ENCODE measurements around the gene VPS37C. TPM values are rescaled to one million over a fixed set of nuclear protein-coding genes. Genes with fewer than 3 reads are reported as not detected.

VPS37C gene
- total and polyA plus RNA-seq, 9 of the 15 experiments (the other 6 are each of a cell fraction or from before 2014, with no cell fraction given): 0.62 to 29.8 (median 11.5) TPM

- TF ChIP-seq MGA (IDR thresholded peaks at IDR 0.05) (no peak), STAG1 (CRISPR knock-in tag; IDR thresholded peaks at IDR 0.05; ENCODE audit: borderline replicate concordance) (no peak), RERE (CRISPR knock-in tag; IDR thresholded peaks at IDR 0.05; ENCODE audit: borderline replicate concordance) (no peak), MAFG (tag; conservative IDR thresholded peaks at IDR 0.05) (no peak), ZNF3 (CRISPR knock-in tag; IDR thresholded peaks at IDR 0.05) (no peak), MXI1 (IDR thresholded peaks at IDR 0.05; ENCODE audit: low read depth, low read length) (no peak), ZNF655 (CRISPR knock-in tag; IDR thresholded peaks at IDR 0.05) (no peak), PML (IDR thresholded peaks at IDR 0.05; ENCODE audit: low read length) (peak; percentile 72; the same call in 1 of the 2 replicates)
Measured at GRCh38 chr11:61161190-61162091, at the start of gene VPS37C (continued).
